ENCODE measurements around the gene LTBP3. TPM values are rescaled to one million over a fixed set of nuclear protein-coding genes. Genes with fewer than 3 reads are reported as not detected.

LTBP3 gene
- total RNA-seq, 1 experiment from 2014 or later: 10.6 TPM

DNA sequence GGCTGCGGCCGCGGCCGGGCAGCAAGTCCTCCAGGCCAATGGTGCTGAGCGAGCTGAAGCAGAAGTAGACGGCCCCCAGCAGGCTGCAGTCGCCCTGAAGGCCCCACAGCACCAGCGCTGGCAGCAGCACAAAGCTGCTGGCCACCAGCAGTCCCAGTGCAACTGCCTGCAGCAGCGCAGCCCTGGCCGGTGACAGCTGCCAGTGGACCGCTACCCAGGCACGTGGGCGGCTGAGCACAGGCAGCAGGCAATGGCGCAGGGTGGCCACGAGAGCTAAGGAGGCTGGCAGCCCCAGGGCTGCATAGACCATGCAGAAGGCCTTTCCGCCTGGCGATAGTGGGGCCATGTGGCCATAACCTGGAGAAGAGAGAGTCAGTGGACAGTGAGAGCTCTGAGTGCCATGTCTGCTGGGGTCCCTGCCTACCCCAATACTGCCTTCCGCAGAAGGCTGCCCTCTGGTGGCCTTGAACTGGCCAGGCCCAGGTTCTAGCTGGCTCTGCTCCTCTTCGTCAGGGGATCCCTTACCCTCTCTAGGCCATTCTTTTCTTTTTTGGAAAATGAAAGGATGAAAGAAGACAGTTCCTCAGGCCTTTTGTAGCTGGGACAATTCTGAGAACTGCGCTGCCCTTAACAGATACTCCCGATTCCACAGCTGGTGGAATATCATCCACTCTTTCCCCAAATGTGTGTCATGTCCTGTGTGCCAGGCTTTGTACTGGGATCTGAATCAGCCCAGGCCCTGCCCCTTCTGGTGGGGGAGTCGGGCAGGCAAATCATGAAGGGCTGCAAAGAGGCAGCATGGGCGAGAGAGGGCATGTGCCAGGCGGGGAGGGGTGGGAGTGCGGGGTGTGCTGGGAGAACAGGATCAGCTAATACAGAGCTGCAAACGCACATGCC lies 35.6 kb upstream of the LTBP3 start:
- H3K27ac Mint-ChIP-seq: no peak overlapping the region
- H3K9me3 Mint-ChIP-seq: no peaks in the 10 kb centered on the region
- H3K56ac ChIP-seq (ENCODE audit: insufficient read length, low read depth, low read length): no peak overlapping the region
- no peak overlapping the region for H3T11ph ChIP-seq (ENCODE audit: low read length)
- H3K27me3 ChIP-seq (ENCODE audit: insufficient read depth, low read length): no peaks in the 10 kb centered on the region; the same call in 1 of the 2 replicates
- no peak overlapping the region for H2AFZ ChIP-seq (ENCODE audit: low read length)
- peak overlapping the region in 1 of 2 experiments; percentile 55; a peak in 3 of 5 replicates for H3K4me3 Mint-ChIP-seq
- H3K4me2 ChIP-seq (ENCODE audit: insufficient read depth, insufficient read length, low read length): no peak overlapping the region
- peaks cover 41% of the 10 kb centered on the region for H3K27me3 Mint-ChIP-seq (ENCODE audit: low read depth)
- no peak overlapping the region for H3K9ac ChIP-seq (ENCODE audit: extremely low read depth, insufficient read length, low read length)
- no peak overlapping the region for H3K4ac ChIP-seq (ENCODE audit: low read depth, low read length)
- no peak overlapping the region for H3K23ac ChIP-seq (ENCODE audit: insufficient read length, low read depth, low read length)
- no peak overlapping the region for H3K18ac ChIP-seq (ENCODE audit: insufficient read length, low read depth, low read length)
- no peak overlapping the region for H2BK120ac ChIP-seq (ENCODE audit: low read depth, low read length, poor library complexity, severe bottlenecking)
- WGBS (ENCODE audit: extremely low coverage, insufficient read length, low lambda C conversion rate): no CpG with 5 or more reads among the region's 26 CpGs
- H2BK5ac ChIP-seq (ENCODE audit: insufficient read length, low read length): no peak overlapping the region
- no peak overlapping the region for H4K5ac ChIP-seq (ENCODE audit: insufficient read length, low read depth, low read length)
- H3K9me3 ChIP-seq (ENCODE audit: control insufficient read depth, low read depth, low read length): no peaks in the 10 kb centered on the region
- H4K8ac ChIP-seq (replicated peaks; ENCODE audit: insufficient read length, low read depth, low read length): no peak overlapping the region
- no peak overlapping the region; the same call in 1 of the 2 replicates for H3K14ac ChIP-seq (ENCODE audit: insufficient read depth, low read length)
- no peak overlapping the region; the same call in 1 of the 2 replicates for H2BK15ac ChIP-seq (ENCODE audit: low read depth, low read length)
- no peaks in the 10 kb centered on the region for H3K23me2 ChIP-seq (ENCODE audit: insufficient read length, low read depth, low read length, poor library complexity, severe bottlenecking)
- no peaks in the 10 kb centered on the region for H3K79me2 ChIP-seq (ENCODE audit: insufficient read depth, low read length)
- no peak overlapping the region for H2BK20ac ChIP-seq (ENCODE audit: low read depth, low read length, poor library complexity, severe bottlenecking)
- H3K27ac ChIP-seq (ENCODE audit: insufficient read length, low read depth, low read length): no peak overlapping the region
- peaks cover 0 to 14% (median 4%) of the 10 kb centered on the region in 3 experiments; a peak in 6 of 7 replicates for H3K36me3 Mint-ChIP-seq (ENCODE audit: insufficient read depth in 1 of 3, low read depth in 3 of 3)
- peak; percentile 86 for TF ChIP-seq CTCF (conservative IDR thresholded peaks at IDR 0.05)
- no peaks in the 10 kb centered on the region for H3K79me1 ChIP-seq (ENCODE audit: insufficient read depth, low read depth, low read length, poor library complexity, severe bottlenecking)
- H4K91ac ChIP-seq (ENCODE audit: insufficient read length, low read depth, low read length): no peak overlapping the region
- no peak overlapping the region for H2BK12ac ChIP-seq (ENCODE audit: insufficient read length, low read depth, low read length)
- no peaks in the 10 kb centered on the region; the same call in 1 of the 2 replicates for H3K4me1 ChIP-seq (ENCODE audit: insufficient read depth, low read length)
- H3K4me1 Mint-ChIP-seq: peaks cover 8 to 19% of the 10 kb centered on the region in 2 experiments
- peak; percentile 72 for DNase-seq
- H4K20me1 ChIP-seq (ENCODE audit: control insufficient read depth, insufficient read depth, insufficient read length): no peaks in the 10 kb centered on the region
- H2AK5ac ChIP-seq (ENCODE audit: insufficient read length, low read length): no peak overlapping the region

All from H9 (cell line).